HG03521 (cell line): ENCODE measurements around the gene CAPRIN1.
A peak's percentile ranks its signal among the peaks of the same experiment; 100 is the strongest.
"Not testable (repeated sequence)": the region's sequence is repeated elsewhere in the genome, so short reads cannot be mapped to it uniquely, and the experiment has no call there.

Source experiments
- ATAC-seq: cut with Tn5 transposase; IDR thresholded peaks from one replicate; pipeline ENCODE4 v1.9.1; 2021; ENCODE audit warnings: mild to moderate bottlenecking, moderate library complexity; ENCODE audit not compliant: unreplicated experiment

The CAPRIN1 gene

DNA sequence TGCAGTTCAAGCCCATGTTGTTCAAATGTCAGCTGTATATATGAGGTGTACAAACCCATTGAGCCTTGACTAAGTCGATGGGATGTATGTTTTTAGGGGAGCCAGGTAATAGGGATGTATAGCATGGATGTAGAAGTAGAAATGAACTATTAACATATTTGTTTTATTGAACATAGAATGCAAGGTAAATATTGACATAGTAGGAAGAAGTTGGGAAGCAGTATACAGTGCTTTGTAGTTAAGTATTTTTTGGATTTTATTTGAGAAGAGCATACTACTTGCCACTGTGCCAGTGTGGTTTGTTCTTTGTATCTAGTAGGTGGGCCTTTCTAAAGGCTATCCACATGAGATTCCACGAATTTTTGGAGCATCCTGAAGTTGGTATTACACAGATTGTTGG is 33.1 kb downstream of the CAPRIN1 start:
- ATAC-seq = no peak

- ATAC-seq = peak; percentile 65
Observed at GRCh38 chr11:34086554-34087283, 35.2 kb downstream of the CAPRIN1 start.

- ATAC-seq = no peak
Observed at GRCh38 chr11:34091825-34092224, 40.3 kb downstream of the CAPRIN1 start.

GRCh38 chr11:34094900-34095299 is 43.4 kb downstream of the CAPRIN1 start:
- ATAC-seq = not testable (repeated sequence)

DNA sequence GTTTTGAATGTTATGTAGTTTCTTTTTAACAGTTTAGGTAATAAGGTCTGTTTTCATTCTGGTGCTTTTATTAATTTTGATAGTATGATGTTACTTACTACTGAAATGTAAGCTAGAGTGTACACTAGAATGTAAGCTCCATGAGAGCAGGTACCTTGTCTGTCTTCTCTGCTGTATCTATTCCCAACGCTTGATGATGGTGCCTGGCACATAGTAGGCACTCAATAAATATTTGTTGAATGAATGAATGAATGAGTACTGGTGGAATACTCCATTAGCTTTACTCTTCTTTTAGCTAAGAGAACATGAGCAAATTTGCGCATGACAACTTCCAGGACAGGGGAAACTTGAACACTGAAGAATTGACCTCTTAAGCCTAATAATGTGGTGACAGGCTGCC is 47.3 kb downstream of the CAPRIN1 start:
- no peak for ATAC-seq

GRCh38 chr11:34104680-34105078 is 53.1 kb downstream of the CAPRIN1 start:
- ATAC-seq = no peak

GRCh38 chr11:34105079-34105956 is 53.8 kb downstream of the CAPRIN1 start, which contains the start of gene NAT10:
Gene NAT10 (plus strand): TSS chr11:34105629. CDS start chr11:34108226, 2,597 bp downstream.
- peak; percentile 94 for ATAC-seq

GRCh38 chr11:34105957-34106504 is 54.5 kb downstream of the CAPRIN1 start:
- no peak for ATAC-seq

DNA sequence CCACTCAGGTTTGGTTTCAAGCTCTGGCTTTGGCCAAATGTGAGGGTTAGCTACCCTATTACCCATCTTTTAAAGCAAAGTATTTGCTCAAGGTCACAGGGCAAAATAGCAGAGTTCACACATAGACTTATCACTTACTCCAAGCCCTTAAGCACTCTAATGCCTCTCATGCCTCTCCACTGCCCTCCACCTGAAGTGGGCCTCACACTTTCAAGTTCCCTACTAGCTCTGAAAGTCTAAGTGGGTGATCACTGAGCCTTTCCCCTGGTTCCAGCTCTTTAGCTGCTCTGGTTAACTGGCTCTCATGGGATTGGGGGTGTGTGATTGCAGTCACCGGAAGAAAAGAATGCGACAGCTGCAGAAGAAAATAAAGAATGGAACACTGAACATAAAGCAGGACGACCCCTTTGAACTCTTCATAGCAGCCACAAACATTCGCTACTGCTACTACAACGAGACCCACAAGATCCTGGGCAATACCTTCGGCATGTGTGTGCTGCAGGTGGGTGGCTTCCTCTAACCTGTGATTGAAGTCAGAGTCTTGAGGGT is 60.3 kb downstream of the CAPRIN1 start:
- no peak for ATAC-seq

- ATAC-seq = no peak
Observed at GRCh38 chr11:34114014-34114413, 62.5 kb downstream of the CAPRIN1 start.

- ATAC-seq = no peak
Observed at GRCh38 chr11:34114471-34114870, 62.9 kb downstream of the CAPRIN1 start.

DNA sequence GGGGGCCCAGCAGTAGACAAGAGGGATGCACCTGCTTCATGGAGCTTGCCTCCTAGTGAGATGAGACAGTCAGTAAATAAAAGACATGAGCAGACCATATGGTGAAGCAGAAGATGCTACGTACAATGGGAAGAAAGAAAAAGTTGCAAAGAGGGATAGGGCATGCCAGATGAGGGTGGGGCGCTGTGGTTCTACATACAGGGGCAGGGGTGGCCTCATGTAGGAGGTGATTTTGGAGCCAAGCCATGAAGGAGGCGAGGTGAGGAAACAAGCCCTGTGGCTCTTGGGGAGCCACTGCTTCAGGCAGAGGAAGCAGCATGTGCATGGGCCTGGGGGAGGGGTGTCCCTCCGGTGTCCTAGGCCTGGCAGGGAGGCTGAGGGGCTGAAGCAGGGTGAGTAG is 69.1 kb downstream of the CAPRIN1 start:
- ATAC-seq = no peak

GRCh38 chr11:34124885-34125668 is 73.5 kb downstream of the CAPRIN1 start:
- no peak for ATAC-seq

GRCh38 chr11:34126959-34127848 is 75.7 kb downstream of the CAPRIN1 start:
- no peak for ATAC-seq

DNA sequence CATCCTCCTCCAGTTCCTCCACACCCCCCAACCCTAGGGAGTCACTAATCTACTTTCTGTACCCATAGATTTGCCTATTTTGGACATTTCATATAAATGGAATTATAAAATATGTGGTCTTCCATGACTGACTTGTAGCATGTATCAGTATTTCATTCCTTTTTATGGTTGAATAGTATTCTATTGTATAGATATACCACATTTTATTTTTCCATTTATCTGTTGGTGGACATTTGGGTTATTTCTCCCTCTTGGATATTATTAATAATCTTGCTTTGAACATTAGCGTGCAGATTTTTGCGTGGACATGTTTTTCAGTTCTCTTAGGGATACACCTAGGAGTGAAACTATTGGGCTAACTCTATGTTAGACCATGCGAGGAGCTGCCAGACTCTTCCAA is 77.3 kb downstream of the CAPRIN1 start:
- ATAC-seq = no peak

GRCh38 chr11:34132261-34132965 is 80.9 kb downstream of the CAPRIN1 start:
- no peak for ATAC-seq

GRCh38 chr11:34134765-34135164 is 83.2 kb downstream of the CAPRIN1 start:
- no peak for ATAC-seq

DNA sequence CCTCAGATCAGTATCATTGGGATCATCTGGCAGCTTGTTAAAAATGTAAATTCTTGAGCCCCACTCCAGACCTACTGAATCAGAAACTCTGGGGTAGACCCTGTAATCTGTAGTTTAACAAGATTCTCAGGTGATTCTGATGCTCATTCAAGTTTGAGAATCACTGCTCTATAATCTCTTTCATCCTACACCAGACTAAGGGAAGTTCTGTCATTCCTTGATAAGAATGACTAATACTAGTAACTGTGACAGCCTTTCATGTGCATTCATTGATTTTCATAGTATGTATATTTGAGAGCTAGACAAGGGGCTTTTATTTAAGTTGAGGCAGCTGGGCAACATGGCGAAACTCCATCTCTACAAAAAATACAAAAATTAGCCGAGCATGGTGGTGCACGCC is 83.9 kb downstream of the CAPRIN1 start:
- ATAC-seq = no peak

- ATAC-seq = no peak
Observed at GRCh38 chr11:34136420-34136819, 84.9 kb downstream of the CAPRIN1 start.
